GM19193 (cell line): ENCODE results near the gene ARHGEF9.

ENCODE experiments used
- POLR2A ChIP-seq: IDR thresholded peaks from 4 replicates; pipeline ENCODE4 v1.6.1; 2011; ENCODE audit not compliant: insufficient read depth, insufficient read length; ENCODE audit errors: extremely low read depth

The ARHGEF9 gene

GRCh38 chrX:63708801-63709200, 76.2 kb downstream of the ARHGEF9 start:
- TF ChIP-seq POLR2A = no peak

GRCh38 chrX:63702556-63702955, 82.5 kb downstream of the ARHGEF9 start:
- no peak for TF ChIP-seq POLR2A

GRCh38 chrX:63686878-63687714, 97.9 kb downstream of the ARHGEF9 start:
- TF ChIP-seq POLR2A = no peak

GRCh38 chrX:63680423-63680822, 104.6 kb downstream of the ARHGEF9 start:
- no peak for TF ChIP-seq POLR2A

- no peak for TF ChIP-seq POLR2A
Observed at GRCh38 chrX:63679432-63679831, 105.6 kb downstream of the ARHGEF9 start.

- TF ChIP-seq POLR2A = no peak
Observed at GRCh38 chrX:63675716-63676115, 109.3 kb downstream of the ARHGEF9 start.

- TF ChIP-seq POLR2A = no peak
Observed at GRCh38 chrX:63673896-63674295, 111.1 kb downstream of the ARHGEF9 start.

GRCh38 chrX:63664741-63665140, 120.3 kb downstream of the ARHGEF9 start:
- no peak for TF ChIP-seq POLR2A

GRCh38 chrX:63664083-63664482, 120.9 kb downstream of the ARHGEF9 start:
- TF ChIP-seq POLR2A = no peak

- no peak for TF ChIP-seq POLR2A
Observed at GRCh38 chrX:63661676-63662075, 123.3 kb downstream of the ARHGEF9 start.

GRCh38 chrX:63658920-63659319, 126.1 kb downstream of the ARHGEF9 start:
- TF ChIP-seq POLR2A = no peak

GRCh38 chrX:63657821-63658220, 127.2 kb downstream of the ARHGEF9 start:
- no peak for TF ChIP-seq POLR2A

- TF ChIP-seq POLR2A = no peak
Observed at GRCh38 chrX:63656871-63657580, 128.0 kb downstream of the ARHGEF9 start.

- TF ChIP-seq POLR2A = no peak
Observed at GRCh38 chrX:63652086-63652765, 132.8 kb downstream of the ARHGEF9 start.

- TF ChIP-seq POLR2A = no peak
Observed at GRCh38 chrX:63635750-63636149, 149.3 kb downstream of the ARHGEF9 start.
